GM12873 (cell line): Measurements from ENCODE around the gene PRAC2.

Experiments used
- TF ChIP-seq, protein P1 (sequence below): IDR thresholded peaks from 2 replicates; pipeline ENCODE4 v1.5.1; 2012; ENCODE audit warnings: low read depth, mild to moderate bottlenecking, moderate library complexity, low read length, control low read depth; ENCODE audit not compliant: insufficient read depth; ENCODE audit errors: missing control alignments

PRAC2 gene

DNA sequence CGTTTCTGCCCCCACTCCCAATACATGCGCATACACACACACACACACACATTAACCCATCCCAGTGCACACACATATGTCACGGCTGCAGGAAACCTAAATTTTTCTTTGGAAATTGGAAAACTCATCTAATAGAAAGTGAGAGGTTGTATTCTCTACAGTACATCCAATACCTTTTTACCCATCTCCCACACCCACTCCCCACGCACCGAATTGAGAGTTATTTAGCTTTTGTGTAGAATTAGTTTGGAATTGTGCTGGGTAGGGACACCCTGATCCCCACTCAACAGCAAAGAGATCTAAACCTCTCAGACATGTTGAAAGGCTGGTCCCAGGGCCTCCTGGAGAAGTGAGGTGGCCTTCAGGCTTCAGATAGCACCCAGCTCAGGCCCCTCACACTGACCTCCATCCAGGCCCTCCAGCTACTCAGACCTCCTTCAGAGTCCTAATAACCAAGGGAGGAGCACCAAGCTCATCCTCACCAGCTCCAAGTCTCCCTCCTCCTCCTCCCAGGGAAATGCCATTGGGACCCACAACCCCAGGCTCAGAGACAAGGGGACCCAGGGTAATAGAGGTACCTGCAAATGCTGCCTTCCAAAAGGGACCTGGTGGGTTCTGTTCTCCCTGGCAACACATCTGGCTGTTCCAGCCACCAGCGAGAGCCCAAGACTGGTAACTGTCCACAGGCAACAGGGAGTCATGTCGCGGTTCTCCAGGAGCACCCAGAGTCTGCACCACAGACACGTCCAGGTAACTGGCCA lies 4.6 kb downstream of the PRAC2 start:
- TF ChIP-seq, protein P1, sequence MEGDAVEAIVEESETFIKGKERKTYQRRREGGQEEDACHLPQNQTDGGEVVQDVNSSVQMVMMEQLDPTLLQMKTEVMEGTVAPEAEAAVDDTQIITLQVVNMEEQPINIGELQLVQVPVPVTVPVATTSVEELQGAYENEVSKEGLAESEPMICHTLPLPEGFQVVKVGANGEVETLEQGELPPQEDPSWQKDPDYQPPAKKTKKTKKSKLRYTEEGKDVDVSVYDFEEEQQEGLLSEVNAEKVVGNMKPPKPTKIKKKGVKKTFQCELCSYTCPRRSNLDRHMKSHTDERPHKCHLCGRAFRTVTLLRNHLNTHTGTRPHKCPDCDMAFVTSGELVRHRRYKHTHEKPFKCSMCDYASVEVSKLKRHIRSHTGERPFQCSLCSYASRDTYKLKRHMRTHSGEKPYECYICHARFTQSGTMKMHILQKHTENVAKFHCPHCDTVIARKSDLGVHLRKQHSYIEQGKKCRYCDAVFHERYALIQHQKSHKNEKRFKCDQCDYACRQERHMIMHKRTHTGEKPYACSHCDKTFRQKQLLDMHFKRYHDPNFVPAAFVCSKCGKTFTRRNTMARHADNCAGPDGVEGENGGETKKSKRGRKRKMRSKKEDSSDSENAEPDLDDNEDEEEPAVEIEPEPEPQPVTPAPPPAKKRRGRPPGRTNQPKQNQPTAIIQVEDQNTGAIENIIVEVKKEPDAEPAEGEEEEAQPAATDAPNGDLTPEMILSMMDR = no peak

DNA sequence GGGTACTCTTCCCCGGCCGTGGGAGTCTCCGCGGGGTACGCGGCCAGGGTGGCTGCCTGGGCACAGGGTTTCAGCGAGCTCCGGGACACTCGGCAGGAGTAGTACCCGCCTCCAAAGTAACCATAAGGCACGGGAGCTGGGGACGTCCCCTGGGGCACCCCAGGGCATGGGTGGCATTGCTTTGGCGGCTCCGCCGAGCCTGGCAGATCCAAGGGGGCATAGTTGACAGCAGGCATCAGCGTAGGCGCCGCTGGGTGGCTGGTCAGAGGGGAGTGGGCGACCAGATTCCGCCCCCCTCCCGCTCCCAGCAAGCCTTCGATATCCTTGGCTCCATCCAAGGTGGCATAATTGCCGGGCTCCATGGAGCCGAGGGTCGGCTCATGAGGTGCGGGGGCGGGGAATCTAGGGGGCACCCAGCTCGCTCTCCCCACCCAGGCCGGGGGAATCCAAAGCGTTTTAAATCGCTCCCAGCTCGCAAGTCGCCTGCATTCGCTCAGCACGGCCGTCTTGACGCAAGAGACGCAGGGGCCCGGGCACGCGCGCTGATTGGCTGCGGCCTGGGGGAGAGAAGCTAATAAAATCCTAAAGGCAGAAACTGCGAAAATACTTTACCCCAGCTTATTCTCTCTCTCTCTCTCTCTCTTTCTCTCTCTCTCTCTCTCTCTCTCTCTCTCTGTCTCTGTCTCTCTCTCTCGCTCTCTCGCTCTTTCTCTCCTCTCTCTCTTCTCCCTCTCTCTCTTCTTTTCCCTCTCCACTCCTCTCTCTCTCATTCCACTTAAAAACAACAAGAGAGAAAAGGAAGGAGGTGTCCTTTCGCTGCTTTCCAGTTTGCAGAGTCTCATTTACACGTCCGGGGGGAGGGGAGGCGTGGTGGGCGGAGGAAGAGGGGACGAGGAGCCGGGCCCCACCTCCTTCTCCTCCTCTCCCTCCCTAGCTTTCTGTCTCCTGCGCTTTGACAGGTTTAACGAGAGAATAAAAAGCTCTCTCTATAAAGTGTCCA lies 5.5 kb downstream of the PRAC2 start, which contains the start of gene HOXB13:
TSS of gene HOXB13 (minus strand) at position 519 of the 1,000 bp plus-strand sequence. CDS start at position 362, 157 bp downstream.
- TF ChIP-seq, protein P1 = no peak

DNA sequence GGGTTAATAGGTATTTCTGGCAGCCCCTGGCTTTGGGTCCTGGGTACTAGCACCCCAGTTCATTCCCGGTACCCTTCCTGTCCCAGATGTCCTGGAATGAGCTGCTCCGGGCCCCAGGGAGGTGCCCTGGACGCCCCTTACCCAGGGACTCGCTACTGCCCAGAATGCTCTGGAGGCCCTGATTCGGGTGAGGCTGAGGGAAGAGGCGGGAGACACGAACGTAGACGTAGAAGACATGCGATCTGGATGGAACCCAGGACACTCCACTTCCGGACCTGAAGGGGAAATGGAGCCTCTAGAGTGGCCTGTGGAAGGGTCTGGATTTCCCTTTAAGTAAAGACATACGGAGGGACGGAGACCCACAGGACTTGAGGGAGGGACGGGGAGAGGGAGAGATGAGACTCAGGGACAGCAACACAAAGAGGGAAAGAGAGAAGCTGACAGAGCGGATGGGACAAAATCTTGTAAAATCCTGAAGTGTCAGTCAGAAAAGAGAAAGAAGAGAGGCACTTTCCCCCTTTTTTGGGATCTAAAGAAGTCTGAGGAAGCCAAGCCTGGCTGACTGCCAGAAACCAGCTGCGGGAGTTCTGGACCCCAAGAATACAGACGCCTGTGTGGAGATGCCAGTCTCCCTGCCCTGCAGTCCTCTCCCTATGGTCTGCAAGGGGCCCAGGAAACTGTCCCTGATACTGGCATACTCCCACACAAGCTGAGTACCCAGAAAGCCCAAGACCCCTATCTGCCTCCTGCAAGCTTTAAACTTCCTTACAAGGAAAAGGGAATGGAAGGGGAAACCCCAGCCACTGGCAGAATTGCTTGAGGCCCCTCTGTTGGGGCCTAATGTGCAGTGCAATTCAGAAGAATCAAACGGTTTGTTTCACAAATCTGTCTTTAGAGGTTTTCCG lies 6.6 kb downstream of the PRAC2 start:
- TF ChIP-seq, protein P1 = no peak

DNA sequence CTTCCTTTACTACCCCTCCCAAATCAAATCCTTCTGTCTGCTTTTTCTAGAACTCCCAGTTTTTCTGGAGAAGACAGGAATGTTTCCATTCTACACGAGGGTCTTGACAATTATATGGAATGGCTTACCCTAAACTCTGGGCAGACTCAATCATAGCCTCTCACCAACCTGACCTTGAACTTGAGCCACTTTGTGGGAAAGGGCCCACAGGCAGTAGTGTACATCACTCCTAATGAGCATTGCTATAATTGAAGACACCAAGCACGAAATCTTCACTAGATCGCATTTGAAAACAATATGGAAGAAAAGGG lies 7.2 kb downstream of the PRAC2 start:
- TF ChIP-seq, protein P1 = no peak

DNA sequence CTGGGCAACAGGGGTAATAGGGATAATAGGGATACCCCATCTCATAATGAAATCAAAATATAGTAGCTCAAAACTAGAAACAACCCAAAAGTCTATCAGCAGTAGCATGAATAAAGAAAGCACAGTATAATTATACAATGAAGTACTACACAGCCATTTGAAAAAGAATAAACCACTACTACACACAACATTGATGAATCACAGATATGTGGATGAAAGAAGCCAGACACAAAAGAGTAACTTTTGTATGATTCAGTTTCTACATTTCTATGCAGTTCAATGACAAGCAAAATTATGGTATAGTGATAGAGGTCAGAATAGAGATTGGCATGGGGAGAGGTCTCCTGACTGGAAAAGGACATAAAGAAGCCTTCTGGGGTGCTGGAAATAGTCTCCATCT lies 8.4 kb downstream of the PRAC2 start:
- TF ChIP-seq, protein P1 = no peak

DNA sequence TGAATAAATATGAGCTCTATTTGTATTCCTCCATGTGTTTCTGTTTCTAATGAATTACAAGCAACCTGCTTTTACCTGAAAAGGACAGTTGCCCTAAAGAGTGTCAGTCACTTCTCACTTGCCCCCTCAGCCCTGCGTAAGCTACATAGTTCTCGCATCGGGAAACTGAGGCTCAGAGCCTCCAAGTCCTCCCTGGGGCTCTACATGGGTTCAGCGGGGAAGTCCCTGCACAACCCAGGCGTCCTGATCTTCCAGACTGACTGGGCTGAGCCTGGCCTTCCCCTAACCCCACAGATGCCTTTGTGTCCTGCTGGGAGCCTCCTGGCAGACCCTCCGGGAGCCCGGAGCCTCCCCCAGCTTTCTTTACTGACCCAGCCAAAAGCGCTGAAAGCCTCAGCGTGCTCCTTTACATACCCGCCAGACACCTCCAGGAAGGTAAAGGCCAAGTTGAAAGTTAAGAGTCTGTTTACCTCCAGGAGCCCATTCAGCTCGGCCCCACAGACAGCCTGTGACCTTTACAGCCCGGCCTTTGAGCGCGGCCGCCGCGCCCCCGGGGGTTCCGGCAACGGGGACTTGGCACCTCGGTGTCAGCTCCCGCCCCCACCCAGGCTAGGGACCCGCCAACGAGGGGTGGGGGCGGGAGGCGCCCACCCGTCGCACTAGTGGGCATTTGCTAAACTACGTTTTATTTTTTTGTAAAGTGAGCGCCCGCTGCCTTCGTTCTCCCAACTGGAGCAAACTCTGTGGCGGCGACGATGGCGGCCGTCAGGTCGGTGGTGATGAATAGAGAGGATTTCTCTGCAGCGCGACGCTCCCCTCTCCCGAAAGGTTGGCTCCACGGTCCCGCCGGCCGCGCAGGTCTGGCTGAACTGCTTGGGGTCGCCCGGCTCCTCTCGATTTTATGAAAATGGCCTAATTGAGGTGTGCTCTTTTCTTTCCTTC lies 10.0 kb downstream of the PRAC2 start:
- TF ChIP-seq, protein P1 = no peak
